Measurements from ENCODE around the gene DHRS7. TPM values are rescaled to one million over a fixed set of nuclear protein-coding genes. Genes with fewer than 3 reads are reported as not detected.

Gene DHRS7
- total RNA-seq, 1 donor from 2014 or later: 202 TPM

DNA sequence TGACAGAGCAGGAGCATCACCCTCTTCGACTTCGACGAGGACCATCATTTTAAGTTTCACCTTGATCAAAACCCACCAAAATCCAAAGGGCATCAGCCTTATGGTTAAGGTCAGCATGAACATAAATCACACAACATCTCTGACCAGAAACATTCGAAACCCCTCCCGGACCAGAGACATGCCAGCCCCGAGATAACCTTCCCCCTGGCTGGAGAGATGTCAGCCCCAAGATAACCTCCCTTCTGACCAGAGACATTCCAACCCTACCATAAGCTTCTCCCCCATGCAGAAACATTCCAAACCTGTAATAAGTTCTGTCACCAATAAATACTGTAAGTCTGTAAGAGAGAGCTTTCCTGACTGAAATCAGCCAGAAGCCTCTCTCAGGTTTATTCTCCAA is 67.2 kb downstream of the DHRS7 start:
- TF ChIP-seq, protein P1, sequence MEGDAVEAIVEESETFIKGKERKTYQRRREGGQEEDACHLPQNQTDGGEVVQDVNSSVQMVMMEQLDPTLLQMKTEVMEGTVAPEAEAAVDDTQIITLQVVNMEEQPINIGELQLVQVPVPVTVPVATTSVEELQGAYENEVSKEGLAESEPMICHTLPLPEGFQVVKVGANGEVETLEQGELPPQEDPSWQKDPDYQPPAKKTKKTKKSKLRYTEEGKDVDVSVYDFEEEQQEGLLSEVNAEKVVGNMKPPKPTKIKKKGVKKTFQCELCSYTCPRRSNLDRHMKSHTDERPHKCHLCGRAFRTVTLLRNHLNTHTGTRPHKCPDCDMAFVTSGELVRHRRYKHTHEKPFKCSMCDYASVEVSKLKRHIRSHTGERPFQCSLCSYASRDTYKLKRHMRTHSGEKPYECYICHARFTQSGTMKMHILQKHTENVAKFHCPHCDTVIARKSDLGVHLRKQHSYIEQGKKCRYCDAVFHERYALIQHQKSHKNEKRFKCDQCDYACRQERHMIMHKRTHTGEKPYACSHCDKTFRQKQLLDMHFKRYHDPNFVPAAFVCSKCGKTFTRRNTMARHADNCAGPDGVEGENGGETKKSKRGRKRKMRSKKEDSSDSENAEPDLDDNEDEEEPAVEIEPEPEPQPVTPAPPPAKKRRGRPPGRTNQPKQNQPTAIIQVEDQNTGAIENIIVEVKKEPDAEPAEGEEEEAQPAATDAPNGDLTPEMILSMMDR (IDR thresholded peaks at IDR 0.05; ENCODE audit: insufficient read depth, low read length, severe bottlenecking): no peak
- FAIRE-seq (no peak), DNase-seq (ENCODE audit: low read depth) (no peak)
- Histone ChIP-seq H3K36me3 (ENCODE audit: control insufficient read depth, insufficient read depth, low read length) (no peaks in the 10 kb centered on the region), H3K27me3 (ENCODE audit: control insufficient read depth, insufficient read depth, low read length) (no peaks in the 10 kb centered on the region), H3K4me3 (ENCODE audit: low read depth, low read length) (no peak overlapping the region)

DNA sequence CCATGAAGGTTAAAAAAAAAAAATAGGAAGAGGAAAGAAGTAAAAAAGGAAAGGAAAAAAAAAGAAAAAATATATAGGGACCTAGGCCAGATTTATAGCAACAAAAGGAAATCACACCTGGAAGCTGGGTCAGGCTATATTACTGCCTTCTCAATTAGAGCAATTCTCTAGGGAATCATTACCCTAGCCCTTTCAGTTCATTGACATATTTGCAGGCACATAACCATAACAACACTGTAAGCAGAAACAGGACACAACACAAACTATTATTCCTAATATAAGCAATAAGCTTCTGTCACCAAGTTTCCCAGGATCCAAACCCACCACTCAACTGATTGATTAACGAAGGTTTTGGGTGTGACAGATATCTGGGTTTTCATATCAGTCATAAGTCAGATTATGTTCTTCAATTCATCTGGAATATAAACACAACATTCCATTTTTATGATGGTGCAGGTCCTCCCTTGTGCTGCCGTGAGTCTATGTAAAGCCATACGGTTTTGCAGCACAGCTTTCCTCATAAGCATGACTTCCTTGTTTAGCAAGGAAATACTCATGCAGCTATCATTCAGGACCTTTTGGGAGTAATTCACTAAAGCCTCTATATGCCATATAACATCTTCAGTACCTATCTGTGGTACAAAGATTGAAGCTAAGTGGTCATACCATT is 69.3 kb downstream of the DHRS7 start:
- Histone ChIP-seq H3K36me3 (ENCODE audit: control insufficient read depth, insufficient read depth, low read length) (no peaks in the 10 kb centered on the region), H3K4me3 (ENCODE audit: low read depth, low read length) (no peak overlapping the region), H3K27me3 (ENCODE audit: control insufficient read depth, insufficient read depth, low read length) (no peaks in the 10 kb centered on the region)
- TF ChIP-seq, protein P1 (IDR thresholded peaks at IDR 0.05; ENCODE audit: insufficient read depth, low read length, severe bottlenecking): no peak
- DNase-seq (ENCODE audit: low read depth) (peak; percentile 78), FAIRE-seq (no peak)

DNA sequence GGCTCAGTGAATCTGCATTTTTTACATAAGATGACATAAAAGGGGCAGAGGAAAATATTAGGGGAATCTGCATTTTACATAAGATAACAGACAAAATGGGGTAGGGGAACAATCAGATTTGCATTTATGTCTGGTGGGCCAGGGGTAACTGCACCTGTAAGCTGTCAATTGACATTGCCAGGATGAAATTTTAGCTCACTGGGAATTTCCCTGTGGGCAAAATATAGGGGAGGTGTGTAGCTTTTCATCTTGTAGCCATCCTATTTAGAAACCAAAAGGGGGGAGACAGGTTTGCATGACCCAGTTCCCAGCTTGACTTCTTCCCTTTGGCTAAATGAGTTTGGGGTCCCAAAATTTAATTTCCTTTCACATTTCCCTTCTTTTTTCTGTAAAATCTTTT is 70.0 kb downstream of the DHRS7 start:
- DNase-seq (ENCODE audit: low read depth): no peak
- Histone ChIP-seq H3K27me3 (ENCODE audit: control insufficient read depth, insufficient read depth, low read length) (no peaks in the 10 kb centered on the region), H3K4me3 (ENCODE audit: low read depth, low read length) (no peak overlapping the region), H3K36me3 (ENCODE audit: control insufficient read depth, insufficient read depth, low read length) (no peaks in the 10 kb centered on the region)
- FAIRE-seq: no peak
- TF ChIP-seq, protein P1 (IDR thresholded peaks at IDR 0.05; ENCODE audit: insufficient read depth, low read length, severe bottlenecking): no peak

DNA sequence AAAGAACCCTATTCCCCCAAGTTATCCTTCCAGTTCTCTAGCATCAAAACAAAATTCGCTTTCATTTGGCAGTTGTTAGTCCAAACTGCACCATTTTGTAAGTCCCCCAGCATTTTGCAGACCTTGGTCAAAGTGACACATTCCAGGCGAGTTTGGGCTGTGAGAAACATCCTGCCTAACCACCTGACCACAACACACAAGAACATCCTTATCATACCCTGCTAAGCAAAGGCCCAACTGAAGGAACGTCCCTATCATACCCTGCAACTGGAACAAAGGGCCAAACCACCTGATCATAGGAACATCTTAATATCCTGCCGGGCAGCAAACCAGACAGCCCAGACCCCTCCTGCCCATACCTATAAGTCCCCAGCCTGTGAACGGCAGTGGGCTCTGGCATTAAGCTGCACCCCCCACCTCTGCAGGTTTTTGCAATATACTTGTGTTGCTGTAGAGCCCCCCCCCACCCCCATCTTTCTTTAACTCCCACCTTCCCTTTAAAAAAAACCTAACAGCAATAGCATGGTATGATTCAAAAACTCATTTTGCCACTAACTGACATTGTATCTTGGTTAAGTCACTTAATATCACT is 70.8 kb downstream of the DHRS7 start:
- FAIRE-seq (no peak), DNase-seq (ENCODE audit: low read depth) (peak; percentile 29)
- TF ChIP-seq, protein P1 (IDR thresholded peaks at IDR 0.05; ENCODE audit: insufficient read depth, low read length, severe bottlenecking): no peak
- H3K4me3 ChIP-seq (ENCODE audit: low read depth, low read length): no peak overlapping the region
- no peaks in the 10 kb centered on the region for H3K27me3 ChIP-seq (ENCODE audit: control insufficient read depth, insufficient read depth, low read length)
- H3K36me3 ChIP-seq (ENCODE audit: control insufficient read depth, insufficient read depth, low read length): no peaks in the 10 kb centered on the region

Other genes with a start within 250 kb of the DHRS7 start
- gene LRRC9, start 245.3 kb downstream of the DHRS7 start, total RNA-seq: not detected in 2 replicates
- gene PCNX4, start 73.5 kb downstream of the DHRS7 start, total RNA-seq: 24.7 and 39.8 TPM in 2 replicates
- gene PPM1A, start 83.8 kb upstream of the DHRS7 start, total RNA-seq: 30.6 and 35.5 TPM in 2 replicates